HCT116 (cell line): ENCODE results near the gene KIF14. TPM values are rescaled to one million over a fixed set of nuclear protein-coding genes. Genes with fewer than 3 reads are reported as not detected.

Experiments
- ATAC-seq: fragments of 200-7000 bp; cut with Tn5 transposase; 2 replicates; pipeline ENCODE4 v1.9.1; 2020; ENCODE audit warnings: mild to moderate bottlenecking, moderate library complexity
- BruUV-seq: library from RNA; stranded (reverse); fragments of 400-500 nt; replicated peaks from 2 replicates; lab custom pipeline; 2021; lab: Mats Ljungman, UMichigan
- CTCF ChIA-PET: fragments of 300-600 bp; sonication (Branson Sonifier 250); formaldehyde crosslinking; loops from one replicate; lab custom pipeline; 2021; ENCODE audit warnings: antibody characterized with exemption; lab: Charles Lee
- POLR2A ChIA-PET: fragments of 300-600, 350-600 bp; sonication (Branson Sonifier 250); formaldehyde crosslinking; loops from one replicate; lab custom pipeline; 2021; ENCODE audit warnings: antibody characterized with exemption; lab: Charles Lee
- RAD21 ChIA-PET, 2 experiments: fragments of 300-600 bp; sonication (Branson Sonifier 250); formaldehyde crosslinking; loops; one replicate each; lab custom pipeline; 2023; ENCODE audit warnings: low total read pairs in 2 of 2; ENCODE audit not compliant: uncharacterized antibody in 2 of 2, unreplicated experiment in 2 of 2, low non-redundant PET in 1 of 2; lab: Charles Lee
- DNase-seq: peaks from one replicate; pipeline ENCODE4 v3.0.0-alpha.2; 2010; ENCODE audit warnings: low read depth, low spot score
- H2AFZ ChIP-seq: fragments of 200-600 bp; shearing (Covaris generic), sonication (generic); 2 replicates; pipeline ENCODE4 v1.6.1; 2017; ENCODE audit warnings: low read depth, mixed run types, mixed read lengths, antibody characterized with exemption, low read length; ENCODE audit not compliant: poor library complexity, severe bottlenecking
- H3K27ac ChIP-seq: 2 replicates; pipeline ENCODE4 v1.5.1; 2012; ENCODE audit warnings: low read depth, low read length
- H3K27me3 ChIP-seq: fragments of 200-600 bp; sonication (generic); 2 replicates; pipeline ENCODE4 v1.6.1; 2016; ENCODE audit warnings: mixed run types, low read length, mixed read lengths; ENCODE audit not compliant: insufficient read depth
- H3K36me3 ChIP-seq, 2 experiments: fragments of 200-500 bp in 1 of 2; fragments of 200-600 bp in 1 of 2; sonication (Bioruptor generic) in 1 of 2; sonication (generic) in 1 of 2; 2 replicates each; pipeline versions ENCODE4 v1.5.1 to v1.6.1; 2014 to 2016; ENCODE audit warnings: low read length in 2 of 2, inconsistent platforms in 1 of 2, mixed read lengths in 1 of 2, mixed run types in 1 of 2; ENCODE audit not compliant: insufficient read depth in 2 of 2, control insufficient read depth in 1 of 2
- H3K4me1 ChIP-seq, 2 experiments: fragments of 200-600 bp in 1 of 2; sonication (generic) in 1 of 2; 2 replicates each; pipeline versions ENCODE4 v1.5.1 to v1.6.1; 2012 to 2017; ENCODE audit warnings: low read length in 2 of 2, inconsistent platforms in 1 of 2, mild to moderate bottlenecking in 1 of 2, mixed read lengths in 1 of 2, mixed run types in 1 of 2, moderate library complexity in 1 of 2; ENCODE audit not compliant: insufficient read depth in 2 of 2, control insufficient read depth in 1 of 2
- H3K4me2 ChIP-seq: fragments of 200-600 bp; sonication (generic); 2 replicates; pipeline ENCODE4 v1.6.1; 2017; ENCODE audit warnings: mixed run types, low read length, mixed read lengths
- H3K4me3 ChIP-seq, 2 experiments: fragments of 200-600 bp in 1 of 2; sonication (generic) in 1 of 2; replicated peaks in 1 of 2; 2 replicates each; pipeline ENCODE4 v1.5.1; 2011 to 2016; ENCODE audit warnings: low read length in 2 of 2, control low read depth in 1 of 2, low read depth in 1 of 2, mild to moderate bottlenecking in 1 of 2, mixed read lengths in 1 of 2, mixed run types in 1 of 2
- H3K79me2 ChIP-seq: fragments of 200-600 bp; sonication (generic); 2 replicates; pipeline ENCODE4 v1.6.1; 2017; ENCODE audit warnings: mild to moderate bottlenecking, mixed run types, low read length, moderate library complexity, mixed read lengths; ENCODE audit not compliant: insufficient read depth
- H3K9ac ChIP-seq: fragments of 200-600 bp; sonication (generic); 2 replicates; pipeline ENCODE4 v1.6.1; 2016; ENCODE audit warnings: low read length, mixed read lengths
- H3K9me2 ChIP-seq: fragments of 200-600 bp; sonication (generic), shearing (Covaris generic); 2 replicates; pipeline ENCODE4 v1.6.1; 2017; ENCODE audit warnings: mixed run types, mild to moderate bottlenecking, moderate library complexity; ENCODE audit not compliant: insufficient read depth
- H3K9me3 ChIP-seq, 2 experiments: fragments of 200-500 bp in 1 of 2; fragments of 200-600 bp in 1 of 2; sonication (Bioruptor generic) in 1 of 2; sonication (generic) in 1 of 2; 2 replicates each; pipeline ENCODE4 v1.6.1; 2014 to 2017; ENCODE audit warnings: low read length in 2 of 2, mixed read lengths in 2 of 2, inconsistent platforms in 1 of 2, low read depth in 1 of 2, mild to moderate bottlenecking in 1 of 2, mixed run types in 1 of 2, moderate library complexity in 1 of 2; ENCODE audit not compliant: control insufficient read depth in 1 of 2, insufficient read depth in 1 of 2
- H4K20me1 ChIP-seq: fragments of 200-600 bp; sonication (generic), shearing (Covaris generic); 2 replicates; pipeline ENCODE4 v1.6.1; 2017; ENCODE audit warnings: mixed run types, mild to moderate bottlenecking, moderate library complexity; ENCODE audit not compliant: insufficient read depth
- CEBPB ChIP-seq: IDR thresholded peaks from 2 replicates; pipeline ENCODE4 v1.6.1; 2012; ENCODE audit warnings: low read depth
- EGR1 ChIP-seq: IDR thresholded peaks from 2 replicates; pipeline ENCODE4 v1.6.1; 2012; ENCODE audit warnings: low read depth
- ELF1 ChIP-seq: IDR thresholded peaks from 2 replicates; pipeline ENCODE4 v1.6.1; 2012; ENCODE audit warnings: low read depth, borderline replicate concordance
- FOSL1 ChIP-seq: IDR thresholded peaks from 2 replicates; pipeline ENCODE4 v1.6.1; 2012; ENCODE audit warnings: low read depth
- MAX ChIP-seq: IDR thresholded peaks from 2 replicates; pipeline ENCODE4 v1.6.1; 2012
- POLR2AphosphoS5 ChIP-seq: IDR thresholded peaks from 2 replicates; pipeline ENCODE4 v1.6.1; 2011; ENCODE audit warnings: mild to moderate bottlenecking, low read depth, low read length, moderate library complexity
- RAD21 ChIP-seq: IDR thresholded peaks from 2 replicates; pipeline ENCODE4 v1.6.1; 2012; ENCODE audit warnings: low read depth, mild to moderate bottlenecking
- SIN3A ChIP-seq: IDR thresholded peaks from 2 replicates; pipeline ENCODE4 v1.6.1; 2012; ENCODE audit warnings: low read depth
- SP1 ChIP-seq: IDR thresholded peaks from 2 replicates; pipeline ENCODE4 v1.6.1; 2012; ENCODE audit warnings: low read depth
- intact Hi-C: fragments of 100-400 bp; cut with micrococcal nuclease; formaldehyde crosslinking; loops from 2 replicates; pipeline ENCODE4 v1.10.0; 2022
- total RNA-seq: library from RNA; stranded (reverse); gene quantifications from one replicate; pipeline ENCODE4 v1.2.1, GENCODE V29; 2021; ENCODE audit not compliant: unreplicated experiment

KIF14 gene
- total RNA-seq, 1 experiment from 2014 or later: 21.8 TPM

GRCh38 chr1:200640963-200641401, 20.4 kb upstream of the KIF14 start:
- Histone ChIP-seq H4K20me1 (no peaks in the 10 kb centered on the region), H3K79me2 (no peaks in the 10 kb centered on the region), H3K27ac (peak overlapping the region; percentile 57), H3K4me3 (peak overlapping the region in 1 of 2 experiments; percentile 28; a peak in 1 of 4 replicates), H2AFZ (peak overlapping the region; percentile 17), H3K9me3 (no peaks in the 10 kb centered on the region), H3K9ac (peak overlapping the region; percentile 74), H3K27me3 (no peaks in the 10 kb centered on the region), H3K4me1 (peaks cover 33 to 61% of the 10 kb centered on the region in 2 experiments), H3K4me2 (peak overlapping the region; percentile 72), H3K36me3 (no peaks in the 10 kb centered on the region), H3K9me2 (no peaks in the 10 kb centered on the region)
- ChIA-PET POLR2A (interaction anchor here (1.5 to 3.3 kb wide), 2 partner anchors 19 to 29 kb away, joined by 6 to 14 read pairs; partner anchors contain the start of gene DDX59), CTCF (interaction anchor here (1.1 kb wide), 1 partner anchor 19 kb away, joined by 6 read pairs; no protein-coding TSS in a partner anchor), RAD21 (no interaction called here)
- DNase-seq (peak; percentile 71), ATAC-seq (peak; percentile 78)
- no TSS peak for BruUV-seq
- TF ChIP-seq SIN3A (0 out of 2 replicates have a peak, but pooled peaks have one; percentile 50), MAX (no peak), CEBPB (0 out of 2 replicates have a peak, but pooled peaks have one; percentile 48), EGR1 (peak; percentile 49; the same call in 1 of the 2 replicates), POLR2AphosphoS5 (peak; percentile 71), ELF1 (no peak), FOSL1 (peak; percentile 62), SP1 (peak; percentile 59; the same call in 1 of the 2 replicates), RAD21 (0 out of 2 replicates have a peak, but pooled peaks have one; percentile 5)
- intact Hi-C loops: loop anchor here (2.0 kb wide), 1 partner anchor 28 kb away; the partner anchor contains the start of gene DDX59
